Globus pallidus (tissue), 1 donor: Measurements from ENCODE around the gene DYNC1H1.

Experiments
- DNase-seq: peaks from one replicate; pipeline ENCODE4 v3.0.0-alpha.2; 2015; ENCODE audit warnings: low spot score

Gene DYNC1H1

DNA sequence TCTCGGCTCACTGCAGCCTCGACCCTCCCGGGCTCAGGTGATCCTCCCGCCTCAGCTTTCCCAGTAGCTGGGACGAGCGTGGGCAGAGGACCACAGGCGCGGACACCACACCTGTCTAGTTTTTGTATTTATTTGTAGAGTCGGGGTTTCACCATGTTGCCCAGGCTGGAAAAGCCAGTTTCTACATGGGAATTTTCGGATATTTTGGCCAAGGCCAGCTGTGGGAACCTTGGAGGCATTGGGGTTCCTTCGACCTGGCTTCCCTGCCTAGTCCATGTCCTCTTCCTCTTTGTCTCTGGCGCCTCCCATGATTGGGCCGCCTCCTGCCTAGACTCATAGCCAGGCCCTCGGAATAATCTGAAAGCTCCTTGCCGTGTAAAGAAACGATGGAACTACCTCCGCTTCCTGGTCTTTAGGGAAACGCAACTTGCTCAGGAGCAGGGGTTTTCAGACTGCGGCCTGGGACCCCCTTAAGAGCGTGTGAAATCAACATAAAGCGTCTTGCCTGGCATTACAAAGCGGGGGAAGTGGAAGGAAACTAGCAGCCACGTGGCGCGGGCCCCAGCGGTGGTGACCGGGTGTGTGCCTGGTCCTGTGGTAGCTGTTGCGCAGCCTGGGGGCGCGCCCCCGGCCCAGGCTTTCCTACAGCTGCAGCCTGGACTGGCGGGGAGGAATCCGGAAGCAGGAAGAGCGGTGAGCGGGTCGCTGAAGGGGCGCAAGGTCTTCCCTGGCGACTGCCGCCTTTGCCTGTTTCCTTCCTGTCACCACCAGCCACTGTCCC, 123.8 kb downstream of the DYNC1H1 start:
- DNase-seq: peak; percentile 60

DNA sequence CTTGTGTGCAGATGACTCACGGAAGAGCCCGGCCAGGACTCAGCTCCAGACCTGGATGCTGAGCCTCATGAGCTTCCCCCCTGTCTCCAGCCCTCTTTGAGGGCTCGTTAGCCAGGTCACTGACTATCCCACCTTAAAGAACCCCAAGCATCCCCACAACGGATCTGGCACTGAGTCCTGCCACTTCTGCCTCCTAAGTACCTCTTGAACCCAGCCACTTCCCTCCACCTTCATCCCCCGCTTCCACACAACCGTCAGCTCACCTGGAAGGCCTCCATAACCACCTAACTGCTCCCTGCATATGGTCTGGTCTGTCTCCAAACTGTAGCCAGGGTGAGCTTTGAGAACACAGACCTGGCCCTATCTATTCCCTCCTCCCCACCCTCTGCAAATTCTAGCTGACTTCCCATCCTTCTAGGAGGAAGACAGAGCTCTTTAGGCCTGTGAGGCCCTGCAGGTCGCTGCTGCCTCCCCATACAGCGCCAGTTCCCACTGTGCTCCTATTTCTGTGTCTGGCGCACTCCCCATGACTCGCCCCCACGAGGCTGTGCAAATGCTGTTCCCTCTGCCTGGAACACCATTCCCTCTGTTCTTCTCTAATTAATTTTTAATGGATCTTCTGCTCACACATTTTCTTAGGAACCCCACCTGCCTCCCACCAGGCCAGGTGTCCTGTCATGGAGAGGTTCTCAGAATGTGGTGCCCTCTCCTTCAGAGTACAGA, 125.4 kb downstream of the DYNC1H1 start:
- DNase-seq: no peak

DNA sequence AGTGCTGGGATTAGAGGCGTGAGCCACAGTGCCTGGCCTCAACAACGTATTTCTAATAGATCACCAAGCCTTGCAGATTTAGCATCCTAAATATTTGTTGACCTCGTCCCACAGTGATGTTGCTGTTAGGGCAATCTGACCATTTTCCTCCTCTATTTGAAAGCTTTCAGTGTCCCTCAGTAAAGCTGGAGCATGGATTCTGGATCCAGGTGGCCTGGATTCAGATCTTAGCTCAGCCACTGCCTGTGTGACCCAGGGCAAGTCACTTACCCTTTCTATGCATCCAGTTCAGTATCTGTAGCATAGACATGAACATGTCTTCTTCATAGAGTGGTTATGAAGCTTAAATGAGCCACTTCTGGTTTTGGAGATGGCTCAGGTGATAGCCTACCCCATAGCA, 126.3 kb downstream of the DYNC1H1 start:
- DNase-seq: no peak

DNA sequence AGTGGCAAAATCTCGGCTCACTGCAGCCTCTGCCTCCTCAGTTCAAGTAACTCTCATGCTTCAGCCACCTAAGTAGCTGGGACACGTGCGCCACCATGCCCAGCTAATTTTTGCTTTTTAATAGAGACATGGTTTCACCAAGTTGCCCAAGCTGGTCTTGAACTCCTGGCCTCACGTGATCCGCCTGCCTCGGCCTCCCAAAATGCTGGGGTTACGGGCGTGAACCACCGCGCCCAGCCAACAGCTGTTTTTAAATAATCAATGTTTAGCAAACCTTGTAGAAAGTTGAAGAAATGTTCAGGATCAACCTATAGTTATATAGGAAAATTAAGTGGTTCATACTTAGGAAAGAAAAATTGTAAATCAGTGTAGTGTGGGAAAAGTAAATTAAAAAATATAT, 128.4 kb downstream of the DYNC1H1 start:
- no peak for DNase-seq

DNA sequence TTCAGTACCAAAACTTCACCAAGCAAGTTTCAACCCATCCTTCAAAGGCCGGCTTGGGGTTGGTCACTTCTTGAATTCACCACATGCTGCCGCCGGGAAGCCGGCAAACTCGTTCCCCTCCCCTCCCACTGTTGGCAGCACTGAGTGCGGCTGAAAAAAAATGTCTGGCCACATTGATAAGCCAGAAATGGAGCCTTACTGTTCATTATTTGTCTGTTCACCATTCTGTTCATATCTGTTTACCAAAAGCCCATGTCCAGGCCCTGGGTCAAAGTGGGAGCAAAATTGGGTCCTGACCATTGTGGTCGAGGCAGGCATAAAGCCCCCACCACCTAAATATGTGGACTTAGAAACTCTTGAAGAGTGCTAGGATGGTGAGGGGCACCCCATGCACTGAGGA, 129.7 kb downstream of the DYNC1H1 start:
- no peak for DNase-seq

DNA sequence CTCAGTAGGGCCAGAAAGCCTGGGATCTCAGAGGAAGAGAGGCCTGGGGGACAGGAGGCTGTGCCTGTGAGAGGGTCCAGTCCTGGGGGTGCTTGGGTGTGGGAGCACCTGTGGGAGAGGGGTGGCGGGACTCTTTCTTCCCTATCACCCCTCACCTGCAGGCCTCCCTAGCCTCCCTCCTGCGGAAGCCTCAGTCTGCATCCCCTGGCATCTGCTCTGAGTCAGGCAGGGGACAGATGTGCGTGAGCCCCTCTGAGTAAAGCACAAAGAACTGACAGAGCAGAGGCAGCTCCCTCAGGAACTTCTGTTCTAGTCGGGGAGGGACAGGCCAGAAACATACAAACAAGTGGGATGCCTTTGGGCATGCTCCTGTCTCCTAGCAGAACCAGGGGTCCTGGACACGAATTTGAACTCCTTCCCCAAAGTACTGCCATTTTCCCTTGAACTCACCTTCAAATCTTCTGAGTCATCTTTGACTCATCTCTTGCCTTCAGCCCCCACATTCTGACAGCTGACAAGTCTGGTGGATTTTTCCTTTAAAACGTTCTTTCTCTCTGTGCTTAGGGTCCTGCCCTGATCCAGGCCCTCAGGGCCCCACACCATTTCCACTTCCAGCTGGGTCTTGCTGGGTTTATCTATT, 131.0 kb downstream of the DYNC1H1 start:
- DNase-seq: no peak

DNA sequence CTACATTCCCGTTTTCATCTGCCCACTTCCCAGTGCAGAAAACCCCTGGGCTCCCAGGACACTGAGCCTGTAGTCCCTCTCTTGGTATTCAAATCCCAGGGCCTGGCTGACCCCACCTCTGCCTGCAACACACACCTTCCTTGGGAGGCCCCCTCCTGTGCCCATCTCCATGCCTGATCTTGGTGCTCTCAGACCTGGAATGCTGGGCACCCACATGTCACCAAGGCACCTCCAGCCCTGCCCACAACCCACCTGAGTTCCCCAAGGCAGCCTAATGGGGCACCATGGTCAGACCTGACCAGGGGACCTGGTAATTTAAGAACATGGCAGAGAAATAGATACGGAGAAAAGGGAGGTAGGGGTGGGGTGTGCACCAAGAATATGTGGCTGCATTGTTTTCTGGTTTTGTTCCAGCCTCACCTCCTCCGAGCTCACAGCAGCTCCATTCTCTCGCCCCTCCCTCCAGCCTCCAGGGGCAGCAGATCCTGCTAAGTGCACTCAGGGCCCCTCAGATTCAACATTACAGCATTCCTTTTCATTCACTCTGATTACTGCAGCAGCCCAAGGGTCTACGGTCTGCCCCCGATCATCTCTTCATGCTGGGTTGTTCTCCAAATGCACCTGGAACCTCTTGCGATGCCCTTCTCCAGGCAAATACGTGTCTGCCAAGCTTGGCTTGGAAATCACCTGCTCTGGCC, 131.6 kb downstream of the DYNC1H1 start:
- DNase-seq: no peak

DNA sequence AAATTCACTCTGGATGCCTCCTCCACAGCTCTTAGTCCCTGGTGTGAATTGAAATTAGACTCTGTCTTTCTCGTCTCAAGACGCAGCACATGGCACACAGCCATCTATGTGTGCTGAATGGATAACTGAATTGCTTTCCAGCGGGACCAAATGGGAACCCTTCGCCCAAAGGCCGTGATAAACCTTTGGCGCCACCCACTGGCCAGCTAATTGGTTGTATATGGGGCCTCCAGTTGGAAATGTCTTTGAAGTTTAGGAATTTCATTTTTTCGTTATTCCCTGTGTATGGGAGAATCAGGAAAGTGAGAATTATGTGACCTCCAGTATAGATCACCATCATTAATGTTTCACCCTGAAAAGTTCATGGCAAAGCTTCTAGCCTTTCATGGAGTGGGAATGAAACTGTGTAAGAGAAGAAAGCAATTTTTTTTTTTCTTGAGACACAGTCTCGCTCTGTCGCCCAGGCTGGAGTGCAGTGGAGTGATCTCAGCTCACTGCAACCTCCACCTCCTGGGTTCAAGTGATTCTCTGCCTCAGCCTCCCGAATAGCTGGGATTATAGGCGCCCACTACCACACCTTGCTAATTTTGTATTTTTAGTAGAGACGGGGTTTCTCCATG, 132.3 kb downstream of the DYNC1H1 start:
- DNase-seq: peak; percentile 86

DNA sequence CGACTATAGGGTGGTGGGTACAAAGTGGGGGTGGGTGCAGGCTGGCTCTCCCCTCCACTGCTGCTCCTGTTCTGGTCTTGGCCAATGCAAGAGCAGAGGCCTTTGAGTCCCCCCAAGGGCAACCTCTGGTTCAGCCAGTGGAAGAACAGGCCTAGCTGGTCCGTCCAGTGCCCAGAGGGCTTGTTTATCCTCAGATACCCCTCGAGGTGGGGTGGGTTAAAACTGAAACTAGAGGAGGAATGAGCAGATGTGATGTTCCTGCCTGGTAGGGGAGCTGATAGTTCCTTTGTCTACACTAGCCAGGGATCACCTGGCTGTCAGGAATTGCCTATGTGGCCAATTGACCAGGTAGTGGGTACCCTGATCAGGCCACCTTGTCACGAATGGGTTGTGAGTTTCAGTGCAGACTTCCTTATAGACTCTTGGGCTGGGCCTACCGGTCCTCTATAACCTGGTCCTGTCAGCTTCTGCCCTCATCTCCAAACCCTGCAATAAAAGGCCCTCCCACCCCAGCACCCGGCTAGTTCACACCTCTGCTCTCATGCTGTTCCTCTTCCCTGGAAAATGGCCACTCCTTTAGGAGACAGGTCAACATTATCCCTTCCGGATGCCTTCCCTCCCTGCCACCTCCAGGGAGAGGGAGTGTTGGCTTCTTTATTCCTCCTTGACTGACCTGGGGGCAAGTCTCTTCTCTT, 133.2 kb downstream of the DYNC1H1 start:
- DNase-seq: no peak

DNA sequence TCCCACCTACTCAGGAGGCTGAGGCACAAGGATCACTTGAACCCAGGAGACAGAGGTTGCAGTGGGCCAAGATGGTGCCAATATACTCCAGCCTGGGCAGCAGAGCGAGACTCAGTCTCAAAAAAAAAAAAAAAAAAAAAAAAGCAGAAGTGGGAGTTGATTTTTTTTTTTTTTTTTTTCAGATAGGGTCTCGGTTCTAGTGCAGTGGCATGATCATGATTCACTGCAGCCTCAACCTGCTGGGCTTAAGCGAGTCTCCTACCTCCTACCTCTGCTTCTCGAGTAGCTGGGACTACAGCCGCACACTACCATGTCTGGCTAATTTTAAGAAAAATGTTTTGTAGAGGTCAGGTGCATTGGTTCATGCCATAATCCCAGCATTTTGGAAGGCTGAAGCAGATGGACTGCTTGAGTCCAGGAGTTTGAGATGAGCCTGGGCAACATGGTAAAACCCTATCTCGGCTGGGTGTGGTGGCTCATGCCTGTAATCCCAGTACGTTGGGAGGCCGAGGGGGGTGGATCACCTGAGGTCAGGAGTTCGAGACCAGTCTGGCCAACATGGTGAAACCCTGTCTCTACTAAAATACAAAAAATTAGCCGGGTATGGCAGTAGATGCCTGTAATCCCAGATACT, 138.8 kb downstream of the DYNC1H1 start:
- no peak for DNase-seq

DNA sequence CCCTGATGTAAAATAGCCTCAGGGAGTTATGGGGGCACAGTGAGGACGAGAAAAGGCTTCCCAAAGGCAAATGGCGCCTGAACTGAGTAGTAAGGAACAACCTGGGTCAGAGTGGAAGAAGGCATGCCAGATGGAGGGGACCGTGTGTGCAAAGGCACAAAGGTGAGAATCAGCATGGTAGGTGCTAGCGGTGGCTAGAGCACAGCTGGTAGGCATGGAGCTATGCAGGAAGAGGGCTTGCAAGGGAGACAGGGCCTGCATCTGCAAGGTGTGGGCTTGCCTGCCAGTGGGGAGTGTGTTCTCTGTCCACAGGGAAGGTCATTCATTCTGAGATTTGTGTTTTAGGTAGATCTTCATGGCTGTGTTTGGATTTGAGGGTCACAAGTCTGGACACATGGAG, 141.0 kb downstream of the DYNC1H1 start:
- DNase-seq: no peak
